Esophagus squamous epithelium (tissue), 5 donors: ENCODE data around the gene DNER. TPM values are rescaled to one million over a fixed set of nuclear protein-coding genes. Genes with fewer than 3 reads are reported as not detected.
"Not testable (repeated sequence)": the region's sequence is repeated elsewhere in the genome, so short reads cannot be mapped to it uniquely, and the experiment has no call there.

Source experiments
- DNase-seq: peaks from one replicate; lab custom pipeline; 2025; lab: John Stamatoyannopoulos, UW
- H3K27ac ChIP-seq, 4 donors: fragments of 200-600 bp; sonication (generic); one replicate each; pipeline ENCODE4 v1.5.1; 2016 to 2019; ENCODE audit warnings: mild to moderate bottlenecking in 1 of 4
- H3K27me3 ChIP-seq, 4 donors: fragments of 200-600 bp; sonication (generic); 1 replicate in 3 of 4; 2 replicates in 1 of 4; pipeline versions ENCODE4 v1.5.1 to v1.6.0; 2017 to 2021; ENCODE audit warnings: antibody characterized with exemption in 1 of 4
- H3K36me3 ChIP-seq, 3 donors: fragments of 200-600 bp; sonication (generic); one replicate each; pipeline ENCODE4 v1.5.1; 2016 to 2019
- H3K4me1 ChIP-seq, 3 donors: fragments of 200-600 bp; sonication (generic); one replicate each; pipeline ENCODE4 v1.5.1; 2017 to 2019
- H3K4me3 ChIP-seq, 4 donors: fragments of 200-600 bp; sonication (generic); 1 replicate in 3 of 4; 2 replicates in 1 of 4; pipeline ENCODE4 v1.5.1; 2016 to 2019; ENCODE audit warnings: mild to moderate bottlenecking in 2 of 4, moderate library complexity in 1 of 4
- H3K9me3 ChIP-seq, 3 donors: fragments of 200-600 bp; sonication (generic); one replicate each; pipeline ENCODE4 v1.5.1; 2016 to 2019
- CTCF ChIP-seq, 6 experiments: fragments of 450-650 bp in 4 of 6; fragments of 200-600 bp in 2 of 6; sonication (generic) in 2 of 6; IDR thresholded peaks; one replicate each; pipeline ENCODE4 v1.5.1; 2016 to 2019; ENCODE audit warnings: antibody characterized with exemption in 6 of 6, mild to moderate bottlenecking in 4 of 6, moderate library complexity in 4 of 6
- POLR2A ChIP-seq, 4 donors: fragments of 450-650 bp; IDR thresholded peaks; one replicate each; pipeline ENCODE4 v1.6.1; 2017; ENCODE audit warnings: antibody characterized with exemption in 4 of 4, mild to moderate bottlenecking in 4 of 4, moderate library complexity in 3 of 4
- WGBS, 2 donors: methylation state at CpG; one replicate each; pipeline ENCODE4 v1.1.5; 2018; 5-methylcytosine and 5-hydroxymethylcytosine counted together
- intact Hi-C: fragments of 100-400 bp; cut with DNase I; formaldehyde crosslinking; loops from one replicate; pipeline ENCODE4 v1.15.0; 2022
- total RNA-seq, 4 donors: library from RNA; depleted of rRNA; stranded (reverse); fragments of >200 nt; gene quantifications; one replicate each; pipeline ENCODE4 v1.1.0, GENCODE V29; 2016
- donor health status: DM: yes; HTN: yes; CAD: no.

DNER gene
- total RNA-seq, 4 donors from 2014 or later: 0.27 to 2.5 (median 0.91) TPM

DNA sequence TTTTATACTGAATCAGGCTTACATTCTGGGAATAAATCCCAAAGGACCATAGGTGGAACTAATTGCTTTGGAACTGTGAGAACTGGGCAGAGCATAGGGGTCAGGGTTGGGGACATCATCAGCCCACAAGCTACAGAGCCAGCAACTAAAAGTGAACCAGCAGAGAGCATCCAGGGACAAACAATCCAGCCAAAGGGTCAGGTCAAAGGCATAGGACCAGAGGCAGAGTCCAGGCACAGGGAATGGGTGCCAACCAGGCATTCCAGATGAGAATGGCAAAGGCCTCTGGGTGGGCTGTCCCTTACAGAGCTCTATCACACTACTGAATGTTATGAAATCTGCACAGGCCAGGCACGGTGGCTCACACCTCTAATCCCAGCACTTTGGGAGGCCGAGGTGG, 12.3 kb upstream of the DNER start:
- no peak for TF ChIP-seq POLR2A (IDR thresholded peaks at IDR 0.05)
- TF ChIP-seq CTCF (IDR thresholded peaks at IDR 0.05): no peak
- intact Hi-C loops: no loop called here
- 71 to 80% methylated on average over 1 of the region's 2 CpGs for WGBS, 2 donors

DNA sequence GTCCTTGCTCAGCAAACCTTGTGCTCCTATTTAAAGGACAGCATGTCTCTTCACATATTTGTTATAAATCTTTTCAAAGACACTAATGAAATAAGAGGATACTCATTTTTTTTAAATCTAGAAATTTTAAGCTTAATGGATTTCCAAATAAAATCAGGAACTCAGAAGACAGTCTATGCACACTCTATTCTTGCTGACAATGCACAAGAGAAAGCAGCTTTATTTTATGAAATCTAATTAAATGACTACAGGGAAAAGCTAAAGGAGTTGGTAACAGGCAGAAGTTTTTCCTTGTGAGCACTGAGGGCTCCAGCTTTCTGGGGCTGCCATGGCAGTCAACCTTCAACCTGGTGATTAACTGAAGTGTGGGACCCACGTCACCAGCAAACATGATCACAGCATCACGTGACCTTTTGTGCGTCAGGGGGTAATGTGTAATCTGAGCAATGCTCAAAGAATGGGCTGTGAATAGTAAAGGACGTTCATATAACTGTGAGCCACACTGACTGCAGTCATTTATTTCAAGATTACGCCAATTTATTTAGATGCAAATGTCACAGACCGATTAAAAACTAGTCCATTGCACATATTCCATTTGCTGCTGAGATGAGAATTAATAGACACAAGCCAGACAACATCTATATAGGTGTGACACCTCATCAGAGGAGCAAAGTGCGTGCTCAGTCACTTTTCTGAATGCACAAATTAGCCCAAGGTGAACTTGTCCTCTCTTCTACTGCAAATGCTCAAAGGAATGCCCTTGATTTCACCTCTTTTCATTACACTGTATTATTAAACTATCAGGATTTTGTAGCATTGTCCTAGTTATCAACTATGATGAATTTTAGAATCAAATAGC, 11.6 kb upstream of the DNER start:
- intact Hi-C loops: no loop called here
- Histone ChIP-seq H3K9me3 (no peaks in the 10 kb centered on the region), H3K27me3 (peaks cover 0 to 14% (median 0%) of the 10 kb centered on the region in 4 donors), H3K4me3 (no peak overlapping the region), H3K27ac (no peak overlapping the region), H3K36me3 (no peaks in the 10 kb centered on the region), H3K4me1 (no peaks in the 10 kb centered on the region)
- WGBS, 2 donors: 51 to 57% methylated on average over 7 of the region's 7 CpGs
- DNase-seq: no peak
- TF ChIP-seq POLR2A (IDR thresholded peaks at IDR 0.05) (no peak), CTCF (IDR thresholded peaks at IDR 0.05) (no peak)

More for the DNA sequence above, 12.3 kb upstream of the DNER start:
- no peaks in the 10 kb centered on the region for H3K4me1 ChIP-seq
- H3K27ac ChIP-seq: no peak overlapping the region
- no peaks in the 10 kb centered on the region for H3K9me3 ChIP-seq
- H3K4me3 ChIP-seq: no peak overlapping the region
- no peaks in the 10 kb centered on the region for H3K36me3 ChIP-seq
- H3K27me3 ChIP-seq: peaks cover 0 to 10% (median 0%) of the 10 kb centered on the region in 4 donors
- DNase-seq: no peak

DNA sequence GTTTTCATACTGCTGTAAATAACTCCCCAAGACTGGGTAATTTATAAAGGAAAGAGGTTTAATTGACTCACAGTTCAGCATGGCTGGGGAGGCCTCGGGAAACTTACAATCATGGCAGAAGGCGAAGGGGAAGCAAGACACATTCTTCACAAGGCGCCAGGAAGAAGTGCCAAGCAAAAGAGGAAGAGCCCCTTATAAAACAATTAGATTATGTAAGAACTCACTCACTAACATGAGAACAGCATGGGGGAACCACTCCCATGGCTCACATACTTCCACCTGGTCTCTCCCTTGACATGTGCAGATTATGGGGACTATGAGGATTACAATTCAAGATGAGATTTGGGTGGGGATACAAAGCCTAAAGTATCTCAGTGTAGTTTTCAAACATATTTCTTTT, 8.8 kb upstream of the DNER start:
- H3K4me1 ChIP-seq, intact Hi-C loops, H3K4me3 ChIP-seq, H3K36me3 ChIP-seq, H3K9me3 ChIP-seq, H3K27ac ChIP-seq, DNase-seq: not testable (repeated sequence)
- 75 to 76% methylated on average over 3 of the region's 3 CpGs for WGBS, 2 donors
- peaks cover 0 to 38% (median 0%) of the 10 kb centered on the region in 4 donors for H3K27me3 ChIP-seq

DNA sequence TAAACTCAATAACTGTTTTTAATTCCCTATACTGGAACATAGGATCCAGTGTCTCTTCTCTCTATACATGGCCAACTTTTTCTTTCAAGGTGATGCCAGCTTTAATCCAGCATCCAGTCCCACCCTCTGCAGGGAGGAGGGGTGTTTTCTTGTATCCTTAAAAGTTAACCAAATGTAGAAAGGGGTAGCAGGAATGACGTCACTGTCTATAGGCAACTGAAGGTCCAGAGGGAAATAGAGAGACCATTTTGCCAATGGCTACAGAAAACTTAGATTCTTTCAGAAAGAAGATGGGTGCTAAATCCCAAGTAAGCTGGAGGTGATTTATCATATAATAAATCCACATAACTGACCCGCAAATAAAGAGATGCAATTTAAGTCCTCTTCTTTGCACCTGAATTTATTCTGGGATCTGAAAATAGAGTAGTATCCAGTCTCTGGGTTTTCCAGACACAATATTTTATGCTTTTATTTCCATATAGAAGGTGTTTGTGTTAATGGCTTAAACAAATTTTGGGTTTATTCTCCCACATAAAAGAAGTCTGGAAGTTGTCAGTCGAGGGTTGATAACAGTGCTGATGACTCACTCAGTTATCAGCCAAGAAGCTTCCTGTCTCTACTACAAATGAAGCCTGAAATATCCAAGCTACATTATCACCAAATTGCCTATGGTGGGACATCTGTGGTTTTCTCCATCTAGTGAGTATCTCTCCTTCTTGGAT, 5.7 kb upstream of the DNER start:
- no peak for DNase-seq
- intact Hi-C loops: no loop called here
- Histone ChIP-seq H3K36me3 (no peaks in the 10 kb centered on the region), H3K9me3 (no peaks in the 10 kb centered on the region), H3K4me3 (no peak overlapping the region), H3K27ac (no peak overlapping the region), H3K4me1 (peaks cover under 1 to 6% (median 2%) of the 10 kb centered on the region in 3 donors), H3K27me3 (peaks cover 0 to 61% (median 5%) of the 10 kb centered on the region in 4 donors)
- 49 to 53% methylated on average over 3 of the region's 3 CpGs for WGBS, 2 donors
- TF ChIP-seq POLR2A (IDR thresholded peaks at IDR 0.05): no peak
- TF ChIP-seq CTCF (IDR thresholded peaks at IDR 0.05): no peak

DNA sequence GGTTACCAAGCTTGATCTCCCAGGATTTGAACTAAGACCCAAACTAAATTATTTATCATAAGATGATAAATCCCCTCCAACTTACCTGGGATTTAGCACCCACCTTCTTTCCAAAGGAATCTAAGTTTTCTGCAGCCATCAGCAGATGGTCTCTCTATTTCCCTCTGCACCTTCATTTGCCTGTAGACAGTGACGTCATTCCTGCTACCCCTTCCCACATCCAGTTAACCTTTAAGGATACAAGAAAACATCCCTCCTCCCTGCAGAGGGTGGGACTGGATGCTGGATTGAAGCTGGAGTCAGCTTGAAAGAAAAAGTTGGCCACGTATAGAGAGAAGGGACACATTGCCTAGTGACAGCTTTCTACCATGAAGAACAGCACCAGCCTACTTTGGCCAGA, 3.7 kb upstream of the DNER start:
- Histone ChIP-seq H3K36me3 (no peaks in the 10 kb centered on the region), H3K9me3 (no peaks in the 10 kb centered on the region), H3K27me3 (peaks cover 7 to 78% (median 14%) of the 10 kb centered on the region in 4 donors), H3K4me1 (peaks cover 15 to 26% (median 18%) of the 10 kb centered on the region in 3 donors), H3K27ac (no peak overlapping the region), H3K4me3 (no peak overlapping the region)
- no peak for DNase-seq
- intact Hi-C loops: no loop called here
- TF ChIP-seq POLR2A (IDR thresholded peaks at IDR 0.05) (no peak), CTCF (IDR thresholded peaks at IDR 0.05) (no peak)
- 38 to 45% methylated on average over 2 of the region's 2 CpGs for WGBS, 2 donors
